ENCODE results near the gene JAM3. TPM values are rescaled to one million over a fixed set of nuclear protein-coding genes. Genes with fewer than 3 reads are reported as not detected.
A peak's percentile ranks its signal among the peaks of the same experiment; 100 is the strongest.

Gene JAM3
- total RNA-seq, 1 experiment from 2014 or later, result not detected

DNA sequence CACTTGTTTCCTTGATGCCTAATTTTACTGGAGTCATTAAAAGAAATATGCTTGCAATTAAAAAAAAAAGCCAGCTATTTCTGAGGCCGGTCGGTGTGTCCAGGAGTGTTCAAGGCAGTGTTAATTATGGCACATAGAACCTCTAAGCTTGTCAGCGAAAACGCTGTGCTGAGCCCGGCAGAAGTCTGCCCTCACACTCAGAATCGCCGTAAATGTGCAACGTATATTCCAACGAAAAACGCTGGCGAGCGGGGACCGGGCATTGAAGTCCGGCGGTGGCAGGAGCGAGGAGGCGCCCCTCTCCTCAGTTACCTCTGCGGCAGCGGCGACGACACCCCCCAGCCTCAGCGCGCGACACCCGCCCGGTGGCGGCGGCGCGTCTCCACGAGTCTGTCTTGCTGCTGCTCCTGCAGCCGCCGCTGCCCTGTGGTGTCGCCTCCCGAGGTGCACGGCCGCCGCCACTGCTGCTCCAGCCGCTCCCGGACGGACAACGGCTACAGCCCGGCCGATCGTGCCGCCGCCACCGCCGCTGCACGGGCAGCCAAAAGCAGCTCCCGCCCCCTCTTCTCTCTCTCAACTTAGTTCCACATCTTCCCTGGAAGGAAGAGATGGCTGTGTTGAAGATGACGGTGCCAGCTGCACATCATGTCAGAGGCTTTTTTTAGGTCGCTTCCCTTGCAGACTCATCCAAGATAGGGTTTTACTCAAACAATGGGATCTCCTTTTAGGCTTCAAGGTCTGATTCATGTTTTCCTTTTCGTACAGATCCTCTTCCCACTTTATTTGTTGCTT lies 56.0 kb downstream of the JAM3 start:
- CTCF ChIA-PET, result interaction anchor here (0.7 kb wide), 1 partner anchor 91 kb away, joined by 3 read pairs; no protein-coding TSS in a partner anchor
- no TSS peak for BruUV-seq (replicated peaks)
- no peak overlapping the region for H3K27ac Mint-ChIP-seq (ENCODE audit: unreplicated experiment)
- TF ChIP-seq, protein P1, sequence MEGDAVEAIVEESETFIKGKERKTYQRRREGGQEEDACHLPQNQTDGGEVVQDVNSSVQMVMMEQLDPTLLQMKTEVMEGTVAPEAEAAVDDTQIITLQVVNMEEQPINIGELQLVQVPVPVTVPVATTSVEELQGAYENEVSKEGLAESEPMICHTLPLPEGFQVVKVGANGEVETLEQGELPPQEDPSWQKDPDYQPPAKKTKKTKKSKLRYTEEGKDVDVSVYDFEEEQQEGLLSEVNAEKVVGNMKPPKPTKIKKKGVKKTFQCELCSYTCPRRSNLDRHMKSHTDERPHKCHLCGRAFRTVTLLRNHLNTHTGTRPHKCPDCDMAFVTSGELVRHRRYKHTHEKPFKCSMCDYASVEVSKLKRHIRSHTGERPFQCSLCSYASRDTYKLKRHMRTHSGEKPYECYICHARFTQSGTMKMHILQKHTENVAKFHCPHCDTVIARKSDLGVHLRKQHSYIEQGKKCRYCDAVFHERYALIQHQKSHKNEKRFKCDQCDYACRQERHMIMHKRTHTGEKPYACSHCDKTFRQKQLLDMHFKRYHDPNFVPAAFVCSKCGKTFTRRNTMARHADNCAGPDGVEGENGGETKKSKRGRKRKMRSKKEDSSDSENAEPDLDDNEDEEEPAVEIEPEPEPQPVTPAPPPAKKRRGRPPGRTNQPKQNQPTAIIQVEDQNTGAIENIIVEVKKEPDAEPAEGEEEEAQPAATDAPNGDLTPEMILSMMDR (IDR thresholded peaks at IDR 0.05; ENCODE audit: unreplicated experiment), result no peak
- H3K4me1 Mint-ChIP-seq (ENCODE audit: low read depth, unreplicated experiment), result no peaks in the 10 kb centered on the region
- no peaks in the 10 kb centered on the region for H3K9me3 Mint-ChIP-seq (ENCODE audit: low read depth, unreplicated experiment)
- H3K36me3 Mint-ChIP-seq (ENCODE audit: insufficient read depth, unreplicated experiment), result no peaks in the 10 kb centered on the region
- peak overlapping the region; percentile 56 for H3K4me3 Mint-ChIP-seq (ENCODE audit: low read depth, unreplicated experiment)
- intact Hi-C loops (cut with micrococcal nuclease; ENCODE audit: unreplicated experiment), result no loop called here
- H3K27me3 Mint-ChIP-seq (ENCODE audit: unreplicated experiment), result peaks cover 69% of the 10 kb centered on the region
- peak; percentile 34 for DNase-seq

DNA sequence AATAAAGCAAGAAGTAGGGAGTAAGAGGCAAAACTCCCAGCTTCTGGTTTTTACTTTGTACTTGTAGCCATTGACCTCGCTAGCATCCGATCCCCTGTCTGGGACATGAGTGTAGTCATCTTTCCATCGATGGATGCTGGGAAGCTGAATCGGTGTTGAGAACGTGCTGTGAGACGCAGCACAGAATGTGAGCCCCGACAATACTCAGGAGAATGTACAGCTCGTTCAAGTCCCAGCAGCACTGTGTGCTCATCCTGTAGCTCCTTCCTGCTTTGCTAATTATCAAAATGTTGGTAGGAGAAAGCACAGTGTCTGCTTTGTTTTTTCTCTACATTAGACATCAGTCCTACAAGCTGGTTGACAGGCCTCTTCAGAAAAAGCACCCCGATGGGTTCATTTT lies 56.6 kb downstream of the JAM3 start:
- peaks cover 69% of the 10 kb centered on the region for H3K27me3 Mint-ChIP-seq (ENCODE audit: unreplicated experiment)
- no peaks in the 10 kb centered on the region for H3K4me1 Mint-ChIP-seq (ENCODE audit: low read depth, unreplicated experiment)
- no peak overlapping the region for H3K27ac Mint-ChIP-seq (ENCODE audit: unreplicated experiment)
- CTCF ChIA-PET, result interaction anchor here (0.7 kb wide), 1 partner anchor 92 kb away, joined by 3 read pairs; no protein-coding TSS in a partner anchor
- no peaks in the 10 kb centered on the region for H3K9me3 Mint-ChIP-seq (ENCODE audit: low read depth, unreplicated experiment)
- DNase-seq, result no peak
- BruUV-seq (replicated peaks), result no TSS peak
- H3K4me3 Mint-ChIP-seq (ENCODE audit: low read depth, unreplicated experiment), result no peak overlapping the region
- intact Hi-C loops (cut with micrococcal nuclease; ENCODE audit: unreplicated experiment), result no loop called here
- TF ChIP-seq, protein P1 (IDR thresholded peaks at IDR 0.05; ENCODE audit: unreplicated experiment), result no peak
- H3K36me3 Mint-ChIP-seq (ENCODE audit: insufficient read depth, unreplicated experiment), result no peaks in the 10 kb centered on the region

DNA sequence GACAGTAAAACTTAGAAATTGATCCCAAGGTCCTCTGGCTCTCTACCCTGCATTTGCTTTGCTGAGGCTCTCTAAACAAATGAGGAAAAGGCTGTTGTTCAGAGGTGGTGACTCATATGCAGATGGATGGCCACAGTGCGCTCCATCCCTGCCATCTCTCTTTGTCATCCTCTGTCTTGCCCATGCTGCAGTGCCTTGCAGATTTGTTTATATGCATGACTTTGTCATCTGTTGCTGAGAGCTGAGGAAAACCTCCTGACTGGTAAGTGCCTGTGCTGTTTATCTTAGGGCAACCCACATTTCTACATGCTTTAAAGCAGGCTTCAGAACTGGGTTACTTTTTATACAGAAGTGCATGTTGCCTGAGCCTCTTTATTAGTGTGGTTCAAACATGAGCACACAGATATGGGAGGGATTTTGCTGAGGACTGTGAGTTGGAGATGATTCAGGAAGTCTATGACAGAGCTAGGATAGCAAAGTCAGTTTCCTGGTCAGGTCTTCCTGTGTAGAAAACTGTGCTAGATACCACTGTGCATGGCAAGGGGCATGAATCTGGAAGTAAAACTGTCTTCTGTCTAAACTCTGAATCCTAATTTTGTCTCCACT lies 57.4 kb downstream of the JAM3 start:
- Mint-ChIP-seq H3K36me3 (ENCODE audit: insufficient read depth, unreplicated experiment) (no peaks in the 10 kb centered on the region), H3K9me3 (ENCODE audit: low read depth, unreplicated experiment) (peaks cover 3% of the 10 kb centered on the region), H3K4me1 (ENCODE audit: low read depth, unreplicated experiment) (no peaks in the 10 kb centered on the region), H3K27me3 (ENCODE audit: unreplicated experiment) (peaks cover 72% of the 10 kb centered on the region), H3K4me3 (ENCODE audit: low read depth, unreplicated experiment) (no peak overlapping the region), H3K27ac (ENCODE audit: unreplicated experiment) (no peak overlapping the region)
- CTCF ChIA-PET, result no interaction called here
- no TSS peak for BruUV-seq (replicated peaks)
- no peak for DNase-seq
- intact Hi-C loops (cut with micrococcal nuclease; ENCODE audit: unreplicated experiment), result no loop called here
- TF ChIP-seq, protein P1 (IDR thresholded peaks at IDR 0.05; ENCODE audit: unreplicated experiment), result no peak

DNA sequence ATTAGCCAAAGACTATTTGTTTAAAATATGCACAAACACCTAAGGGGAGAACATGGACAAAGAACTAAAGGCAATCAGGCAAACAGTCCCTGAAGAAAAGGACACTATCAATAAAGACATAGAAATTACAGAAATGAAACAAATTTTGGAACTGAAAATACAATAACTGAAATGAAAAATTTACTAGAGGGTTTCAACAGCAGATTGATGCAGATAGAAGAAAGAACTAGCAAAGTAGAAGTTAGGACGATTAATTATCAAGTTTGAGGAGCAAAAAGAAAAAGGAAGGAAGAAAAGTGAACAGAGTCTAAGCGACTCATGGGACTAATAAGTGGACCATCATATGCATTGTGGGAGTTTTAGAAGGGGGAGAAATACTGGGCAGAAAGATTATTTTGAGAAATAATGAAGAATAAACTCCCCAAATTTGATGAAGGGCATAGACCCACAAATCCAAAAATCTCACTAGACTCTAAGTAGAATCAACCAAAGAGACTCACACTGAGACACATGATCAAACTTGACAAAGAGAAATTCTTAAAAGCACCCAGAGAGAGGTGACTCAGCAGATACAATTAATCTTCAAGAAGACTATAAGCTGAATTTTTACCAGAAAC lies 62.9 kb downstream of the JAM3 start:
- CTCF ChIA-PET, result no interaction called here

More for the DNA sequence above, 62.9 kb downstream of the JAM3 start:
- H3K4me3 Mint-ChIP-seq (ENCODE audit: low read depth, unreplicated experiment), result no peak overlapping the region
- TF ChIP-seq, protein P1 (IDR thresholded peaks at IDR 0.05; ENCODE audit: unreplicated experiment), result no peak
- H3K27me3 Mint-ChIP-seq (ENCODE audit: unreplicated experiment), result peaks cover 28% of the 10 kb centered on the region
- no peaks in the 10 kb centered on the region for H3K36me3 Mint-ChIP-seq (ENCODE audit: insufficient read depth, unreplicated experiment)
- intact Hi-C loops (cut with micrococcal nuclease; ENCODE audit: unreplicated experiment), result no loop called here
- H3K27ac Mint-ChIP-seq (ENCODE audit: unreplicated experiment), result no peak overlapping the region
- no peak for DNase-seq
- BruUV-seq (replicated peaks), result no TSS peak
- H3K4me1 Mint-ChIP-seq (ENCODE audit: low read depth, unreplicated experiment), result no peaks in the 10 kb centered on the region
- H3K9me3 Mint-ChIP-seq (ENCODE audit: low read depth, unreplicated experiment), result peaks cover 12% of the 10 kb centered on the region
